Fibroblast of peridontal ligament (primary cell): ENCODE results near the gene MED25.

Experiments used
- DNase-seq: peaks from one replicate; pipeline ENCODE4 v3.0.0-alpha.2; 2010; ENCODE audit errors: extremely low read depth

Gene MED25

DNA sequence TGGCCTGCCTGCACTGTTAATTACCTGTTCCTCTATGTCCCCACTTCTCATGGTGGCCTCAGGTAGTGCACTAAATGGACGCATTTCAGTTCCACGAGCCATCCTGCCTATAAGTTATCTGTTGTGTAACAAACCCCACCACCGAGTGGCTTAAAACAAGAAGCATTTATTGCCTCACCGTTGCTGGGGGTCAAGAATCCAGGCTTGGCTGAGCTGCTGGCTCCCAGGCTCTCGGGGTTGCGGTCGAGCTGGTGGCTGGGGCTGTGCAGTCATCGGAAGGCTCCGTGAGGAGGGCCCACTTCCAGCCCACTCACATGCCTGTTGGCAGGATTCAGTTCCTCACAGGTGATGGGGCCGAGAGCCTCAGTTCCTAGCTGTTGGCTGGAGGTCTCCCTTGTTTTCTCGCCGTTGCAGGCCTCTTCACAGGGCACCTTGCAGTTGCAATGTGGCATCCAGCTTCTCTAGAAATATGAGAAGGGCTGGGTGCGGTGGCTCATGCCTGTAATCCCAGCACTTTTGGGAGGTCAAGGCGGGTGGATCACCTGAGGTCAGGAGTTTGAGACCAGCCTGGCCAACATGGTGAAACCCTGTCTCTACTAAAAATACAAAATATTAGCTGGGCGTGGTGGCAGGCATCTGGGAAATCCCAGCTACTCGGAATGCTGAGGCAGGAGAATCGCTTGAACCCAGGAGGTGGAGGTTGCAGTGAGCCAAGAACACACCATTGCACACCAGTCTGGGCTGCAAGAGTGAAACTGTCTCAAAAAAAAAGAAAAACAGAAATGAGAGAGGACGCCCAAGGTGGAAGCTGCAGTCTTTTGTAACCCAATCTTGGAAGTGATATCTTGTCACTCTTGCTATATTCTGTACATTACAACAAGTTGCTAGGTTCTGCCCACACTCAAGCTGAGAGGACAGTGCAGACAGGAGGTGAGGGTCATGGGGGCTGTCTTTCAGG, 26.3 kb downstream of the MED25 start:
- no peak for DNase-seq

DNA sequence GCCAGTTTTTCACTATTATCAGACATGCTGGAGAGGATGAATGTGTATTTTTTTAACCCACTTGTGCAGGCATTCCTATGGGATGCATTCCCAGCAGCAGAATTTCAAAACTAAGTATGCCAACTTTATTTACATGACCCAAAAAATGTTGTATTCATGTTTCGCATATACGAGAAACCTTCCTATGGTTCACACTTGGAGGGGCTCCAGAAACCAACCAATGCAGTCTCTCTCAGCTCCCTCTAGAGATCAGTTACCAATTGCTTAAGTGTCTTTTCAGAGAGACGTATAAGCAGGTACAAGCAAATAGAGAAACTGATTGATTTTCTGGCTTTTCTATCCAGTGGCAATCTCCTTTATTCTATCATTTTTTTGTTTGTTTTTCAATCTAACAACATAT, 27.3 kb downstream of the MED25 start:
- peak; percentile 39 for DNase-seq

- DNase-seq = no peak
Observed at GRCh38 chr19:49846408-49846807, 28.3 kb downstream of the MED25 start.

- peak; percentile 89 for DNase-seq
Observed at GRCh38 chr19:49847731-49848696, 29.9 kb downstream of the MED25 start.

GRCh38 chr19:49848938-49849337, 30.8 kb downstream of the MED25 start:
- DNase-seq = no peak

DNA sequence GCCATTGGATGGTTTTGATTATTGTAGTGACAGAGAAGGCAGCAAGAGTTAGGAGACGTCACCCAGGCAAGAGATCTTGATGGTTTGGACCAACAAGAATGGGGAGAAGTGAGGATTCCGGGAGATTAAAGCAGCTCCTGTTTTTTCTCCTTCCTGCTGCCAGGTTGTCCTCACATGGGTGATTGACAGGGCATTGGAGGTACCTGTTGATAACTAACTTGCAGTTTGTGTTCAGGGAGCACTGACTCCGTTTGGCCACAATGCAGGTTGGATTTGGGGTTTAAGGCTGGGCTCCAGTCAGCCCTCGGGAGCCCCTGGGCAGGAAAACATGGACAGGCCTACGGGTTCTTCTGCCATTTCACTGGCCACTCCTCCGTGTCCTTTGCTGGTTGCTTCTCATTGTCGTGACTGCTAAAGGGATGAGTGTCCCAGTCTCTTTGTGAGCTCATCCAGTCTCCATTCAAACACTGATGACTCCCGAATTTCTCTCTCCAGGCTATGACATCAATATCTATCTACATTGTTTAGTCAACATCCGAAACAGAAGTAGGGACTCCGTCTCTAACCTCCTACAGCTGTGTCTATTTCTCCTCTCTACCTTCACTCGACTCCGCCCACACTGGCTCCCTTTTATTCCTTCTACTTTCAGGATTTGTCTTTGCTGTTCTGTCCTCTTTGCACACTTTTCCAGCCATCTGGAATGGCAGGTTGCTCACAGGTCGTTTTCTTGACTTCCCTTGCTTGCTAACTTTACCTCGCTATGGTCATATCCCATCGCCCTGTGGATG, 31.5 kb downstream of the MED25 start:
- no peak for DNase-seq

DNA sequence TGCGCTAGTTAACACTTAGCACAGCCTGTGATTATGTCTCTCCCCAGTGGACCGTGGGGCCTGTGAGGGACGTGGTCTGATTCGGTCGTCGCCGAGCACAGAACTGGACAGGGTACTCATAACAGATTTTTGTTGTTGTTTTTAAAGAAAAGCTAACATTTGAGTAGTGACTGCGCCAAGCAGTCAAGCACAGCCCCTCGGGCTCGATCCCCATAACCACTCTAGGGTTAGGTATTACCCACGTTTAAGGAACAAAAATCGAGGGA, 32.1 kb downstream of the MED25 start:
- no peak for DNase-seq

DNA sequence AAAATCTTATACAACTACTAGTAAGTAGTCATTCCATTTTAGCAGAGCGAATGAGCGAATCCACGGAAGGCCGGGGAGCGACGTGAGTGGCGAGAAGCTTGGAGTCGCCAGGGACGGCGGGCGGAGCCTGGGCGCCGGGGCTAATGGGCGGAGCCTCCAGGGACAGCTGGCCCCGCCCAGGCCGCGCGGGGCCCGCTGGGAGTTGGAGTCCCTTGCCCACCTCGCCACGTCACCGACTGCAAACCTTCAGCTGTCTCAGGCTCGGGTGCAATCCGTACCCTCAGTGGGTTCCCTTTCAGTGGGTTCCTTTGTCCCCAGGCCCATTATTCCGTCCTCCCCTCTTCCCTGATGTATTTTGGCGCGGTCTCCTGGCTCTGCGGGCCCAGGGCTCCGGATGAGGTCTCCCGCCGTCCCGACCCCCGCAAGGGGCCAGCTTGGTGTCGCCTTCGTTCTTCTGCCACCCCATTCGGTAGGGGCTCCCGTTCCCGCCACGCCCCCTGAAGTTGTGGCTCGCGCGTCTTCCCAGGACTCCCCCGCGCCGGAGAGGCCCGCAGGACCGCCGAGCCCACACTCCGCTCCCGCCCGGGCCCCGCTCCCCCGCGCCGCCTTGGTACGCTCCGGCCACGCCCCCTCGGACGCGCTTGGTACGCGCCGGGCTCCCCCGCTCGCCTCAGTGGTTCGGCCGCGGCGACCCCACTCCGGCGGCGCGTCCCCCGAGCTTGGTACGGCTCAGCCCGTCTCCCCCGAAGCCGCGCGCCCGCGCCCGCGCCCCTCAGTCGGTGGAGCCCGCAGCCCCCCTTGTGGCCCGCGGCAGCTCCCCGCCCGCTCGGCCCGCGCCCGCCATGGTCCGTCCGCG, 32.6 kb downstream of the MED25 start, which contains the start of gene PTOV1:
Gene PTOV1 (plus strand): TSS at position 673 of the 856 bp plus-strand sequence.
- peak; percentile 87 for DNase-seq

GRCh38 chr19:49851456-49852259, 33.6 kb downstream of the MED25 start:
- no peak for DNase-seq

DNA sequence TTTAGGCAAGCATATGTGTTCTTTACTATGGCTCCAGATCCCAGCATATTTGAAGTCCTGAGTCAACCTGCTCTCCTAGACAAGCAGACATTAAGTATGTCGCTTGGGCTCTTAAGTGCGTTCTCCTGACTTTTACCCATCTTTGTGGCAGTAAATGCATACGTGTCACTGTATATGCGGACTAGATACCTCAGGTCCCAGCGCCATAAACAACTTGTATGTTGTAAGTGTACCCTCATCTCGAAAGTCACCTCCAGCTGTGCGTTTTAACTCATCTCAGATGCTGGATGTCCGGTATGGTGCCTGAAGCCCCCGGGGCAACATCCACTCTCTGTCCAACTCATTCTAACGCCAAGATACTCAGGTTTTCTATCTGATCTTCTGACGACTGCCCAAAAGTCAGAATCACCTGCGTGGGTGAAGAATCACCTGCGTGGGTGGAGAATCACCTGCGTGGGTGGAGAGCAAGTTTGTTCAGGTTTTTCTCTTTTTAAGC, 34.6 kb downstream of the MED25 start:
- peak; percentile 18 for DNase-seq

DNA sequence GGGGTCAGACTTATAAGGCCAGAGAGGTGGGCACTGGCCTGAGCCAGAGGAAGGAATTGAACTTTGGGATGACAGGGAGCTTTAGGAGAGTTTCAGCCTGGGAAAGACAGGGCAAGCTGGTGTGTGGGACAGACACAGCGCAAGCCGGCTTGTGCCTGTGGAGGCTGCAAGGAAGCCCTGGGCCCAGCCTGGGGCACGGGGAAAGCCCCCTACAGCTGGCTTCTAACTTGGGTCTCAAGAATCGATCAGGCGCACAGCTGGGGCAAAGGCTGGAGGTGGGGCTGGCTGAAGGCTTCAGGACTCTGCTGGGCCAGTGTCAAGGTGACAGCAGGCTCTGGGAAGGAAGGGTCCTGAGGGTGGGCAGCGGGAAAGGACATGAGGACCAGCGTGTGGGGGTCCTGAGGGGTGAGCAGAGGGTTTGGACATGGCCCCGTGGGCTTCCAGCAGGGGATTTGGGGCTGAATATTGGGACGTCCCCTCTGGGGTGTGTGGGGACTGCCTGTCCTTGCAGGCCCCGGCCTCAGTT, 35.8 kb downstream of the MED25 start:
- DNase-seq = no peak

- DNase-seq = no peak
Observed at GRCh38 chr19:49854378-49855263, 36.5 kb downstream of the MED25 start.

DNA sequence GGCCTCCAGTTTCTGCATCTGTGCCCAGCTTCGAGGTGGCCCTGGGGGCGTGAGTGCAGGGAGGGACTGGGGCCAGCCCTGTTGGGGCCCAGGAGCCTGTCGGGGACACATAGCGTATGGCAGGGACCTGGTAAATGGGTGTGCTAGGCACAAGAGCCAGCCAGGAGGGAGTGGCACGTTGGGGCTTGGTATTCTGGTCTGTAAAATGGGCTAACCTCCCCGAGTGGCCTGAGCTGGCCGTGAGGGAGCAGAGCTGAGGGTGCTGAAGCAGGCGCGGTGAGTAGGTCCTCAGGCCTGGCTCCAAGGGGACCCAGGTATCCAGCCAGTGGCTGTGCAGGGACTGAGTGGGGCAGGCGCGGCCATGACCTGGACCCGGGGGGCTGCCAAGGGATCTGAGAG, 37.2 kb downstream of the MED25 start:
- no peak for DNase-seq

- DNase-seq = no peak
Observed at GRCh38 chr19:49855676-49856573, 37.8 kb downstream of the MED25 start.

DNA sequence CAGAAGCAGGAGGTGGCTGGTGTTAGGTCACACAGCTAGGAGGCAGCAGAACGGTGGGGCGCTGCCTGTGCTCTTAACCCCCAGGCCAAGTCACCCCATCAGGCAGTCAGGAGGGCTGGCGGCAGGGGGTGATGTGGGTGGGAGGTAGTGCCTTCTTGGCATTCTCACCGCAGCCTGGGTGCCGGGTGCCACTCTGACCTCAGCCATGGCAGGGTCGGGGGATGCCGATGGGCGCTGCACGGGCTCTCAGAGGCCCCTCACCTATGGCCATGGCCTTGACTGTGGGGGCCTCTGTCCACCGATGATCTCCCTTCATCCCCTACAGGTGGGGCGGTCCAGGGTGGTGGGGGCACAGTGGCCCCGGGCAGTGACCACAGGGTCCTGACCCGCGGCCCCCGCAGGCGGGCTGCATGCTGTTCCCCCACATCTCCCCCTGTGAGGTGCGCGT, 38.5 kb downstream of the MED25 start:
- DNase-seq = no peak

- no peak for DNase-seq
Observed at GRCh38 chr19:49857061-49857837, 39.2 kb downstream of the MED25 start.

- DNase-seq = no peak
Observed at GRCh38 chr19:49857838-49858087, 39.7 kb downstream of the MED25 start.
